K562 (cell line): ENCODE data around the gene TFCP2L1. TPM values are rescaled to one million over a fixed set of nuclear protein-coding genes. Genes with fewer than 3 reads are reported as not detected.

Experiments
- ATAC-seq: fragments of 200-7000 bp; cut with Tn5 transposase; 3 replicates; pipeline ENCODE4 v1.9.1; 2020; ENCODE audit warnings: moderate library complexity
- BruUV-seq: library from RNA; stranded (reverse); fragments of 400-500 nt; replicated peaks from 2 replicates; lab custom pipeline; 2021; lab: Mats Ljungman, UMichigan
- CTCF ChIA-PET: fragments of 300-600 bp; formaldehyde crosslinking; extraction: SDS; loops from one replicate; lab custom pipeline; 2021; ENCODE audit warnings: low intra/inter-chr PET ratio; lab: Yijun Ruan, JAX
- POLR2A ChIA-PET: fragments of 300-600, 350-650 bp; sonication (Branson Sonifier 250); formaldehyde crosslinking; extraction: SDS; loops from one replicate; lab custom pipeline; 2021; ENCODE audit warnings: antibody characterized with exemption, inconsistent platforms; lab: Yijun Ruan, JAX
- DNase-seq, 4 experiments: peaks; one replicate each; pipeline versions ENCODE4 v3.0.0 to v3.0.0-alpha.2; 2011 to 2018; ENCODE audit warnings: low spot score in 3 of 4, mixed read lengths in 3 of 4; ENCODE audit errors: extremely low read depth in 1 of 4
- FAIRE-seq: peaks from 2 replicates; lab custom pipeline; 2011; peaks lifted over from hg19 to GRCh38; lab: Jason Lieb, UNC
- H2AFZ ChIP-seq: 2 replicates; pipeline ENCODE4 v1.6.0; 2011; ENCODE audit warnings: low read depth, low read length, control low read depth, inconsistent platforms
- H3K27ac ChIP-seq: fragments of 200-600 bp; 3 replicates; pipeline ENCODE4 v1.8.0; 2011; ENCODE audit warnings: low read depth, mild to moderate bottlenecking, control low read depth, inconsistent platforms, low read length, moderate library complexity, mixed read lengths; ENCODE audit errors: extremely low read depth
- H3K27me3 ChIP-seq, 2 experiments: fragments of 300-600 bp in 1 of 2; 2 replicates in 1 of 2; 3 replicates in 1 of 2; pipeline versions ENCODE4 v1.6.0 to v1.8.0; 2011; ENCODE audit warnings: inconsistent platforms in 2 of 2, low read length in 2 of 2, mild to moderate bottlenecking in 1 of 2, mixed read lengths in 1 of 2, moderate library complexity in 1 of 2; ENCODE audit not compliant: control insufficient read depth in 2 of 2, insufficient read depth in 2 of 2
- H3K36me3 ChIP-seq: fragments of 300-600 bp; 3 replicates; pipeline ENCODE4 v1.8.0; 2011; ENCODE audit warnings: mild to moderate bottlenecking, low read length, inconsistent platforms; ENCODE audit not compliant: control insufficient read depth, insufficient read depth
- H3K4me1 ChIP-seq, 2 experiments: fragments of 200-600 bp in 1 of 2; replicated peaks in 1 of 2; 2 replicates in 1 of 2; 3 replicates in 1 of 2; pipeline versions ENCODE4 v1.5.1 to v1.8.0; 2011; ENCODE audit warnings: inconsistent platforms in 2 of 2, low read length in 2 of 2, mild to moderate bottlenecking in 1 of 2, mixed read lengths in 1 of 2, moderate library complexity in 1 of 2; ENCODE audit not compliant: control insufficient read depth in 2 of 2, insufficient read depth in 2 of 2
- H3K4me2 ChIP-seq: 2 replicates; pipeline ENCODE4 v1.6.1; 2011; ENCODE audit warnings: low read length, control low read depth, inconsistent platforms, mixed read lengths; ENCODE audit not compliant: insufficient read depth
- H3K4me3 ChIP-seq: fragments of 200-600 bp; sonication (generic), shearing (Covaris generic); 2 replicates; pipeline ENCODE4 v1.5.1; 2016; ENCODE audit warnings: control low read depth, inconsistent platforms
- H3K79me2 ChIP-seq: fragments of 200-600 bp; 3 replicates; pipeline ENCODE4 v1.8.0; 2011; ENCODE audit warnings: low read length, inconsistent platforms; ENCODE audit not compliant: control insufficient read depth, insufficient read depth
- H3K9ac ChIP-seq, 2 experiments: 2 replicates each; pipeline versions ENCODE4 v1.6.0 to v1.6.1; 2011; ENCODE audit warnings: low read depth in 2 of 2, low read length in 2 of 2, control low read depth in 1 of 2, inconsistent platforms in 1 of 2, mild to moderate bottlenecking in 1 of 2, mixed read lengths in 1 of 2; ENCODE audit not compliant: insufficient read depth in 1 of 2
- H3K9me1 ChIP-seq: one replicate; pipeline ENCODE4 v1.6.0; 2011; ENCODE audit warnings: inconsistent platforms, mild to moderate bottlenecking, low read length, moderate library complexity; ENCODE audit not compliant: control insufficient read depth, insufficient read depth
- H3K9me3 ChIP-seq: replicated peaks from 2 replicates; pipeline ENCODE4 v1.5.1; 2011; ENCODE audit warnings: low read depth, low read length, inconsistent platforms; ENCODE audit not compliant: control insufficient read depth, insufficient read depth
- H4K20me1 ChIP-seq: replicated peaks from 2 replicates; pipeline ENCODE4 v1.6.1; 2011; ENCODE audit warnings: low read length, inconsistent platforms, mixed read lengths; ENCODE audit not compliant: control insufficient read depth, insufficient read depth
- ETV6 ChIP-seq, 3 experiments: fragments of 150-350 bp in 1 of 3; sonication (generic) in 1 of 3; formaldehyde crosslinking in 1 of 3; IDR thresholded peaks; 2 replicates each; pipeline versions ENCODE4 v1.6.1 to v1.8.0; 2014 to 2022; ENCODE audit warnings: borderline replicate concordance in 2 of 3, low read depth in 2 of 3, antibody characterized with exemption in 1 of 3, low read length in 1 of 3, mild to moderate bottlenecking in 1 of 3, missing genetic modification reagents in 1 of 3
- FOXJ3 ChIP-seq: sonication (generic); formaldehyde crosslinking; IDR thresholded peaks from 2 replicates; pipeline ENCODE4 v1.4.0; 2020; ENCODE audit warnings: mild to moderate bottlenecking, missing genetic modification reagents
- PTRF ChIP-seq: fragments of 450-650 bp; IDR thresholded peaks from 2 replicates; pipeline ENCODE4 v1.6.1; 2016; ENCODE audit warnings: mild to moderate bottlenecking, missing genetic modification characterization, missing compliant biosample characterization
- SMAD4 ChIP-seq: fragments of 250-450 bp; sonication (Bioruptor Pico); conservative IDR thresholded peaks from 2 replicates; pipeline ENCODE4 v1.8.0; 2021; ENCODE audit warnings: inconsistent platforms, mild to moderate bottlenecking, moderate library complexity
- SOX6 ChIP-seq: fragments of 450-650 bp; IDR thresholded peaks from 2 replicates; pipeline ENCODE4 v1.6.1; 2014; ENCODE audit warnings: mild to moderate bottlenecking
- ZBTB1 ChIP-seq: sonication (generic); formaldehyde crosslinking; IDR thresholded peaks from 2 replicates; pipeline ENCODE4 v1.8.1; 2023; ENCODE audit warnings: missing genetic modification reagents, low read depth, mild to moderate bottlenecking, borderline replicate concordance
- ZNF133 ChIP-seq: fragments of 250-450 bp; sonication (Bioruptor Pico); IDR thresholded peaks from 2 replicates; pipeline ENCODE4 v1.4.0; 2020; ENCODE audit warnings: mild to moderate bottlenecking
- ZNF324 ChIP-seq: fragments of 250-450 bp; sonication (Bioruptor Pico); IDR thresholded peaks from 2 replicates; pipeline ENCODE4 v1.4.0; 2020; ENCODE audit warnings: mild to moderate bottlenecking
- ZNF644 ChIP-seq: fragments of 200-800 bp; sonication (Bioruptor generic); IDR thresholded peaks from 2 replicates; pipeline ENCODE4 v1.6.1; 2016; ENCODE audit warnings: low read depth, missing genetic modification characterization, missing compliant biosample characterization
- ZNF668 ChIP-seq: fragments of 250-450 bp; sonication (Bioruptor Pico); IDR thresholded peaks from 2 replicates; pipeline ENCODE4 v1.8.0; 2022; ENCODE audit warnings: mild to moderate bottlenecking, inconsistent platforms
- WGBS: fragments of 100-300 bp; shearing (Covaris generic); methylation state at CpG from one replicate; pipeline ENCODE4 v1.1.6; 2016; ENCODE audit warnings: low coverage, mixed read lengths; ENCODE audit not compliant: insufficient coverage; ENCODE audit errors: missing lambda C conversion rate; 5-methylcytosine and 5-hydroxymethylcytosine counted together
- in situ Hi-C: fragments of 300-500 bp; cut with MboI; formaldehyde crosslinking; loops from 4 replicates; pipeline ENCODE4 v1.15.0; 2018; ENCODE audit warnings: inconsistent platforms, mixed read lengths
- intact Hi-C: fragments of 100-400 bp; cut with micrococcal nuclease; formaldehyde crosslinking; loops from 2 replicates; pipeline ENCODE4 v1.14.2; 2022
- polyA plus RNA-seq, 8 experiments: library from polyadenylated mRNA; depleted of rRNA in 4 of 8; stranded (reverse) in 5 of 8; unstranded in 3 of 8; fragments of >200 nt; fragmentation: Nextera tagmentation in 2 of 8; fragmentation: Illumina TruSeq in 1 of 8; extraction: Ambion mirVana in 2 of 8; extraction: Trizol in 1 of 8; gene quantifications; 2 replicates each; pipeline versions ENCODE4 v1.2.1 to v1.2.3, GENCODE V29; 2011 to 2014; ENCODE audit warnings: inconsistent platforms in 1 of 8, missing spikeins in 1 of 8
- total RNA-seq, 7 experiments: library from RNA; depleted of rRNA in 6 of 7; stranded (reverse); fragments of >200 nt in 6 of 7; fragmentation: Illumina TruSeq in 2 of 7; extraction: Trizol in 2 of 7; gene quantifications; 2 replicates each; pipeline versions ENCODE4 v1.2.1 to v1.2.3, GENCODE V29; 2011 to 2021; ENCODE audit warnings: low replicate concordance in 1 of 7
- TF ChIP-seq, protein P1 (sequence below): sonication (generic); formaldehyde crosslinking; IDR thresholded peaks from 2 replicates; pipeline ENCODE4 v1.8.0; 2023; ENCODE audit warnings: mild to moderate bottlenecking, missing genetic modification reagents
- TF ChIP-seq, protein P2 (sequence below): fragments of 200-800 bp; sonication (Bioruptor generic); IDR thresholded peaks from 2 replicates; pipeline ENCODE4 v1.6.1; 2017; ENCODE audit warnings: missing genetic modification characterization, missing compliant biosample characterization
- TF ChIP-seq, protein P3 (sequence below): fragments of 450-650 bp; formaldehyde crosslinking; IDR thresholded peaks from 2 replicates; pipeline ENCODE4 v1.4.0; 2020; ENCODE audit warnings: mild to moderate bottlenecking, moderate library complexity
- TF ChIP-seq, protein P4 (sequence below): sonication (generic); formaldehyde crosslinking; IDR thresholded peaks from 2 replicates; pipeline ENCODE4 v1.9.0; 2022; ENCODE audit warnings: mild to moderate bottlenecking, missing genetic modification reagents

Gene TFCP2L1
- total and polyA plus RNA-seq, 9 of the 15 experiments (the other 6 are each of a cell fraction or from before 2014, with no cell fraction given), result 0.08 to 1.00 (median 0.42) TPM

DNA sequence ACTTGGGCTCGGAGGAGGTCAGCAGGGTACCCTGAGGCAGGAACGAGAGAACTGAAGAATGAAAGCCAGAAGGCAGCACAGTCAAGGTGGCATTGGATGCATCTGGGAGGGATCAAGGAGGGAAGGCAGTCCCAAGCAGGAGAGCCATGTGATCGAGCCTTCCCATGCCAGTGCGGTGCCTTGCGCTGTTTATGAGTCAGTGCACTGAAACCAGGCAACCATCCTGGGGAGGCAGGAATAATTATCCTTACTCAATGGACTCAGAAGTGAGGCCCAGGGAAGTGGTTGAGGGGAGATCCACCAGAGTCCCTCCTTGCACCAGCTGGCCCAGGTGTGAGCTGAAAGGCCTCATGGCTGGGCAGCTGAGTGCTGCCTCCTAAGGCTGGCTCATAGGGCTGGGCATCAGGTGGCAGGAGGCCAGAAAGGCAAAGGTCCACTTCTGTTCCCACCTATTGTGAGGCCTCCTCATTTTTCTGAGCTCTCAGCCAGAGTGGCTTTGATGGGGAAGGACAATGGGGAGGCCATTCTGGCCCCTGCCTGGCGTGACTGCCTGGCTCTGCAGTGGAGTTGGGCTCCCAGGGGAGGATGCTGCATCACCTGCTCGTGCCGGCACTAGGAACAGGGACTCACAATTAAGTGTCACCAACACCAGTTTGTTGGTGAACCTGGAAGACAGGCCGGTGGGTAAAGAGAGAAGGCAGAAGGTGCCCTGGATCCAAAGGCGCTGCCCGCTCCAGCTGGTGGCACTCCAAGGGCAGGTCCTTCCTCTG, 82.3 kb downstream of the TFCP2L1 start:
- Histone ChIP-seq H3K27ac (no peak overlapping the region), H3K36me3 (no peaks in the 10 kb centered on the region), H3K4me2 (no peak overlapping the region), H3K4me3 (no peak overlapping the region), H2AFZ (no peak overlapping the region), H3K27me3 (peaks cover 15 to 62% of the 10 kb centered on the region in 2 experiments; a peak in 4 of 5 replicates), H3K79me2 (no peaks in the 10 kb centered on the region), H3K9me1 (no peaks in the 10 kb centered on the region), H3K9ac (no peak overlapping the region; a peak in 1 of 4 replicates)
- ChIA-PET POLR2A (interaction anchor here (0.7 kb wide), 1 partner anchor 32 kb away, joined by 4 read pairs; no protein-coding TSS in a partner anchor), CTCF (no interaction called here)
- DNase-seq, result no peak
- in situ Hi-C loops (no loop called here), intact Hi-C loops (no loop called here)
- no peak for FAIRE-seq
- TF ChIP-seq, protein P1, sequence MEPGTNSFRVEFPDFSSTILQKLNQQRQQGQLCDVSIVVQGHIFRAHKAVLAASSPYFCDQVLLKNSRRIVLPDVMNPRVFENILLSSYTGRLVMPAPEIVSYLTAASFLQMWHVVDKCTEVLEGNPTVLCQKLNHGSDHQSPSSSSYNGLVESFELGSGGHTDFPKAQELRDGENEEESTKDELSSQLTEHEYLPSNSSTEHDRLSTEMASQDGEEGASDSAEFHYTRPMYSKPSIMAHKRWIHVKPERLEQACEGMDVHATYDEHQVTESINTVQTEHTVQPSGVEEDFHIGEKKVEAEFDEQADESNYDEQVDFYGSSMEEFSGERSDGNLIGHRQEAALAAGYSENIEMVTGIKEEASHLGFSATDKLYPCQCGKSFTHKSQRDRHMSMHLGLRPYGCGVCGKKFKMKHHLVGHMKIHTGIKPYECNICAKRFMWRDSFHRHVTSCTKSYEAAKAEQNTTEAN, result no peak
- TF ChIP-seq, protein P2, sequence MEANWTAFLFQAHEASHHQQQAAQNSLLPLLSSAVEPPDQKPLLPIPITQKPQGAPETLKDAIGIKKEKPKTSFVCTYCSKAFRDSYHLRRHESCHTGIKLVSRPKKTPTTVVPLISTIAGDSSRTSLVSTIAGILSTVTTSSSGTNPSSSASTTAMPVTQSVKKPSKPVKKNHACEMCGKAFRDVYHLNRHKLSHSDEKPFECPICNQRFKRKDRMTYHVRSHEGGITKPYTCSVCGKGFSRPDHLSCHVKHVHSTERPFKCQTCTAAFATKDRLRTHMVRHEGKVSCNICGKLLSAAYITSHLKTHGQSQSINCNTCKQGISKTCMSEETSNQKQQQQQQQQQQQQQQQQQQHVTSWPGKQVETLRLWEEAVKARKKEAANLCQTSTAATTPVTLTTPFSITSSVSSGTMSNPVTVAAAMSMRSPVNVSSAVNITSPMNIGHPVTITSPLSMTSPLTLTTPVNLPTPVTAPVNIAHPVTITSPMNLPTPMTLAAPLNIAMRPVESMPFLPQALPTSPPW, result no peak
- TF ChIP-seq ZNF133 (CRISPR knock-in tag) (no peak), ZNF324 (CRISPR knock-in tag) (no peak), ZBTB1 (CRISPR knock-in tag) (no peak), FOXJ3 (no peak), ETV6 (IDR thresholded peaks at IDR 0.05; ENCODE audit: borderline replicate concordance in 1 of 2, low read depth in 2 of 2, low read length in 1 of 2) (no peak), ETV6 (CRISPR knock-in tag; IDR thresholded peaks at IDR 0.05; ENCODE audit: borderline replicate concordance) (no peak), ZNF644 (tag) (no peak), SMAD4 (no peak), SOX6 (no peak), ZNF668 (CRISPR knock-in tag) (no peak), PTRF (no peak)
- TF ChIP-seq, protein P3, sequence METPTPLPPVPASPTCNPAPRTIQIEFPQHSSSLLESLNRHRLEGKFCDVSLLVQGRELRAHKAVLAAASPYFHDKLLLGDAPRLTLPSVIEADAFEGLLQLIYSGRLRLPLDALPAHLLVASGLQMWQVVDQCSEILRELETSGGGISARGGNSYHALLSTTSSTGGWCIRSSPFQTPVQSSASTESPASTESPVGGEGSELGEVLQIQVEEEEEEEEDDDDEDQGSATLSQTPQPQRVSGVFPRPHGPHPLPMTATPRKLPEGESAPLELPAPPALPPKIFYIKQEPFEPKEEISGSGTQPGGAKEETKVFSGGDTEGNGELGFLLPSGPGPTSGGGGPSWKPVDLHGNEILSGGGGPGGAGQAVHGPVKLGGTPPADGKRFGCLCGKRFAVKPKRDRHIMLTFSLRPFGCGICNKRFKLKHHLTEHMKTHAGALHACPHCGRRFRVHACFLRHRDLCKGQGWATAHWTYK (CRISPR knock-in tag), result no peak
- TF ChIP-seq, protein P4, sequence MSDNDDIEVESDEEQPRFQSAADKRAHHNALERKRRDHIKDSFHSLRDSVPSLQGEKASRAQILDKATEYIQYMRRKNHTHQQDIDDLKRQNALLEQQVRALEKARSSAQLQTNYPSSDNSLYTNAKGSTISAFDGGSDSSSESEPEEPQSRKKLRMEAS (CRISPR knock-in tag), result no peak
- TF ChIP-seq, all 486 proteins: peak for 0
- no peak for ATAC-seq
- BruUV-seq, result no TSS peak
- H3K9me3 ChIP-seq, result no peaks in the 10 kb centered on the region
- 0% methylated on average over 11 of the region's 11 CpGs for WGBS
- H3K4me1 ChIP-seq, result no peaks in the 10 kb centered on the region; a peak in 1 of 5 replicates
- H4K20me1 ChIP-seq, result peaks cover 3% of the 10 kb centered on the region; the same call in 1 of the 2 replicates
